HG02938 (cell line): ENCODE measurements around the gene TAAR5.
"Not testable (repeated sequence)": the region's sequence is repeated elsewhere in the genome, so short reads cannot be mapped to it uniquely, and the experiment has no call there.

Source experiments
- ATAC-seq: cut with Tn5 transposase; IDR thresholded peaks from one replicate; pipeline ENCODE4 v1.9.1; 2021; ENCODE audit warnings: mild to moderate bottlenecking, moderate library complexity; ENCODE audit not compliant: unreplicated experiment

Gene TAAR5

GRCh38 chr6:132570221-132570777 lies 19.2 kb downstream of the TAAR5 start, which contains the start of gene TAAR6:
Gene TAAR6 (plus strand): TSS chr6:132570322. CDS start chr6:132570322, 0 bp downstream.
- no peak for ATAC-seq

DNA sequence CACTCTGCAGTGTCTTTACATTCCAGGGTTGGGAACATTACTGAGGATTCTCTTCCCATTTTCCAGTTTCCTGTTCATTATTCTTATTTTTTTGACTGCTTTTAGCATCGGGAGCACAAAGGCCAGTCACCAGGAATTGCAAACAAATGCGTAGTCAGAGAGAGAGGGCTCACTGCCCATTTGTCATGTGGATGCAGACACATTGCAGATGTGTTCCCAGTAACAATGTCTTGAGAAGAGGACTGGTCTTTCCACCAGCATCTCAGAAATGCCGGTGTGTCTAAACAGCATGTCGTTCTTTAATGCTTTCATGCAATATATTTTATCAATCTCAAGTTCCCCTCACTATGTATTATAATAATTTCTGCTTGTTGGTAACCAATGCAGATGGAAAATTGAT lies 20.4 kb downstream of the TAAR5 start:
- ATAC-seq = no peak

- ATAC-seq = no peak
Observed at GRCh38 chr6:132568611-132569010, 20.9 kb downstream of the TAAR5 start.

- no peak for ATAC-seq
Observed at GRCh38 chr6:132567566-132567965, 22.0 kb downstream of the TAAR5 start.

DNA sequence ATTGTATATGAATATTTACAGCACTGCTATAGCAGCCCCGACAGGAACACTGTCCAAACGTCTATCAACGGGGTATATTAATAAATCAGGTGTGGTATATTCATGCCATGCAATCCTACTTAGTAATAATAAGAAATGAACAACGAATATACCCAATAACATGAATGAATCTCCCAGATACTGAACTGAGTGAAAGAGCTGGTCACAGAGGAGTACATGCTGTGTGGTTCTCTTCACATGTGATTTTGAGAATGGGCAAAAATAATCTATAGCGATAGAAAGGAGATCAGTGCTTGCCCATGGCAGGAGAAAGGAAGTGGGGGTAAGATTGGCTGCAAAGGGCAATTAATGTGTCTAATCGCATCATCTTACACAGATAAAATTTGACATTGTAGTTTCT lies 23.1 kb downstream of the TAAR5 start:
- no peak for ATAC-seq

DNA sequence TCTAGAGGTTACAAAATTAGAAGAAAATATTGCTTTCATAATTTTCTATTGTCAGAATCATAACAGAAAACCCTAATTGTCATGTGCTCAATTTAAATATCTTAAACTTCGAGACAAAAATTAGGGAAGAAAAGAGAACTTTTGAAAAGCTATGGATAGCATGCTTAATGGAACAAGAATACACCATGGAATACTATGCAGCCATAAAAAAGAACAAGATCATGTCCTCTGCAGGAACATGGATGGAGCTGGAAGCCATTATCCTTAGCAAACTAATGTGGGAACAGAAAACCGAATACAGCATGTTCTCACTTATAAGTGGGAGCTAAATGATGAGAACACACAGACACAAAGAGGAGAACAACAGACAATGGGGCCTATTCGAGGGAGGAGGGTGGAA lies 29.5 kb downstream of the TAAR5 start:
- not testable (repeated sequence) for ATAC-seq

- ATAC-seq = no peak
Observed at GRCh38 chr6:132552372-132552771, 37.2 kb downstream of the TAAR5 start, which contains the start of gene TAAR8. Gene TAAR8 (plus strand): TSS chr6:132552672. CDS start chr6:132552693, 21 bp downstream.

- ATAC-seq = no peak
Observed at GRCh38 chr6:132551214-132551613, 38.3 kb downstream of the TAAR5 start.

GRCh38 chr6:132548746-132549463 lies 40.6 kb downstream of the TAAR5 start:
- ATAC-seq = no peak

GRCh38 chr6:132544826-132545225 lies 44.7 kb downstream of the TAAR5 start:
- no peak for ATAC-seq
